IPS-18c (cell line): ENCODE measurements around the gene ZNF837.
"Not testable (repeated sequence)": the region's sequence is repeated elsewhere in the genome, so short reads cannot be mapped to it uniquely, and the experiment has no call there.

Source experiments
- H3K4me3 ChIP-seq: 2 replicates; pipeline ENCODE4 v1.7.0; 2013; ENCODE audit warnings: low read depth, mild to moderate bottlenecking, low read length, moderate library complexity; ENCODE audit not compliant: insufficient read depth
- H3K9me3 ChIP-seq: one replicate; pipeline ENCODE4 v1.6.1; 2013; ENCODE audit warnings: mild to moderate bottlenecking, low read length, moderate library complexity; ENCODE audit not compliant: control insufficient read depth, insufficient read depth

Gene ZNF837

DNA sequence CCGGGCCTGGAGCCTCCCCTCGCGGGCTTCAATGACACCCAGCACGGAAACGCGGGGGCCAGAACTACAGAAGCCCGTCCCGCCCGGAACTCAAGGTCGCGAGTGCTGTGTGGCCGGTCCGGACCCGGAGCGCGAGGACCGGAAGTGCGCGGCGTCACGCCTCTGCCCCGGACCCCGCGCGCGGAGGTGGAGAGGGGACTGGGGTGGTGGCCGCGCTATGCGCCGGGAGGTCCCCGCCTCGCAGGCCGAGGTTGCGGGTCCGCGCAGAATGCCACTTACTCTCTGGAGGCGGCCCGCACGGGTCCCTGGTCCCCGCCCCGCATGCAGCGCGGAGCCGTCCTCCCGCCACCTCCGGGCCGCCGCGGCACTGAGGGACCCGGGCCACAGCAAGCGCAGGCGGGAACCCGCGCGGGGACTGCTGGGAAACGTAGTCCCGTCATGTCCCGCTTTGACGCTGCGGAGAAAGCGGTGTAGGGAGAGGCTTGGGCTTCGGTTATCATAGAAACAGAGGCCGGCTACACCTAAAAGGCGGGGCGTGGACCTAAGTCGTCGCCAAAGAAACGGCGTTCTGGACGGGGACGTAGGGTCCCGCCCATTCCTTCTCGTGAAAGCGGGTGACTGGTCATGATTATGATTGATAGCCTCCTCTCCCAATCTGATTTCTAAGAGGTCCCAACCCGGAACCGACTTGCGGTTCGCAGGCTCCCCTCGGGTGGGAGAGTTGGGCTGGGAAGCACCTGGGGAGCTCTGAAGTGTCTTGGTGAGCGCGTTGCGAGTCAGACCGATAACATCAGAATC is at the start of gene ZNF837:
Gene ZNF837 (minus strand): TSS at position 369 of the 798 bp plus-strand sequence. CDS start 11,698 bp downstream, outside the sequence.
- Histone ChIP-seq H3K4me3 (peak within 1 kb of the TSS; percentile 97), H3K9me3 (no peaks in the 10 kb centered on the region)

DNA sequence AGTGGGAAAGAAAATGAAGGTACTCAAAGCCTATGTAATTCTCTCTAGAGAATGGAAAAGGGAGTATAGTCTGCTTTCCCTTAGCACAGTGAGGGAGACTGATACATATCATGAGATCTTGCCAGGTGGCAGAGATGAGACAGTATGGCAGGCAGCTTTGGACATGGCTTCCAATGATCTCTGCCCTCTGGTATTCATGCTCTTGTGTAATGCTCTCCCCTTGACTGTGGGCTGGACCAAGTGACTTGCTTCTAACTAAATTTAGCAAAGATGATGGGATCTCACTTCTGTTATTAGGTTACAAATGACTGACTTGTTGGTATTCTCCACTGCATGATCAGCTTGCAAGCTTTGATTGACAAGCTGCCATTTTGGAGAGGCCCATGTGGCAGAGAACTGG is 48.9 kb upstream of the ZNF837 start:
- peaks cover 33% of the 10 kb centered on the region for H3K9me3 ChIP-seq
- no peak overlapping the region for H3K4me3 ChIP-seq

DNA sequence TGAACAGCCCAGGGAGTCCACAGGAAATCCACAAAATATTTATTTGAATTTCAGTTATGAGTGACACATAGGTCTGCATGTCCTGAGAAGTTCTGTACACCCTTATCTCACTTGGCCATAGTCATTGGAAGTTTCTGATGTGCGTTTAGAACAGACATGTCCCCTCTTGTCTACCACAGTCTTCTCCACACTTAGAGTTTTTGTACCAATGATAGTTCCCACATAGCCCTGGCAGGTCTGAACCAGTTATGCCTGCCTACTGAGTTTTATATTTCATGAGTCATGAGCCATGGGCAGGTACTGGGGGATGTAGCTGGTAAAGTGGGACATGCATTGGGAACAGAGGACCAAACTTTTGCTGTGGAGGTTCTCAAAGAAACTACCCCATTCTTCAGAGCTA is 47.8 kb upstream of the ZNF837 start:
- no peak overlapping the region for H3K4me3 ChIP-seq
- peaks cover 22% of the 10 kb centered on the region for H3K9me3 ChIP-seq

DNA sequence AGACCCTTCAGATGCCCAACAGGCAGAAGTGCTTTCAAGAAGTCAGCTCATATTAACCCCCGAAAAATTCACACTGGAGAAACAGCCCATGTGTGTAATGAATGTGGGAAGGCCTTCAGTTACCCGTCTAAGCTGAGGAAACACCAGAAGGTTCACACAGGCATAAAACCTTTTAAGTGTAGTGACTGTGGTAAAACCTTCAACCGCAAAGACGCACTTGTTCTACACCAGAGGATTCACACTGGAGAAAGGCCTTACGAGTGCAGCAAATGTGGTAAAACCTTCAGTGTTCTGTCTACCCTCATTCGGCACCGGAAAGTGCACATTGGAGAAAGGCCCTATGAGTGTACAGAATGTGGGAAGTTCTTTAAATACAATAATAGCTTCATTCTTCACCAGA is 36.2 kb upstream of the ZNF837 start:
- no peaks in the 10 kb centered on the region for H3K9me3 ChIP-seq
- H3K4me3 ChIP-seq: no peak overlapping the region

DNA sequence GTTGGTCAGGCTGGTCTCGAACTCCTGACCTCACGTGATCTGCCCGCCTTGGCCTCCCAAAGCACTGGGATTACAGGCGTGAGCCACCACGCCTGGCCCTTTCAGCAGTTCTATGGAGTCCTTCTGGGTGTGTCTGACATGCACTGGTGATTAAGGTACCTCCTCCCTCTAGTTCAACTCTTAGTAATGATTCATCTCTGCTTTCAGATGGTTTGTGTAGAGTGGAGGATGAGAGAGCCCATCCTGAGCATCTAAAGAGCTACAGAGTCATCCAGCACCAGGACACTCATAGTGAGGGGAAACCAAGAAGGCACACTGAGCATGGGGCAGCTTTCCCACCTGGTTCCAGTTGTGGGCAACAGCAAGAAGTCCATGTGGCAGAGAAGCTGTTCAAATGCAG is 35.8 kb upstream of the ZNF837 start:
- no peaks in the 10 kb centered on the region for H3K9me3 ChIP-seq
- no peak overlapping the region for H3K4me3 ChIP-seq

DNA sequence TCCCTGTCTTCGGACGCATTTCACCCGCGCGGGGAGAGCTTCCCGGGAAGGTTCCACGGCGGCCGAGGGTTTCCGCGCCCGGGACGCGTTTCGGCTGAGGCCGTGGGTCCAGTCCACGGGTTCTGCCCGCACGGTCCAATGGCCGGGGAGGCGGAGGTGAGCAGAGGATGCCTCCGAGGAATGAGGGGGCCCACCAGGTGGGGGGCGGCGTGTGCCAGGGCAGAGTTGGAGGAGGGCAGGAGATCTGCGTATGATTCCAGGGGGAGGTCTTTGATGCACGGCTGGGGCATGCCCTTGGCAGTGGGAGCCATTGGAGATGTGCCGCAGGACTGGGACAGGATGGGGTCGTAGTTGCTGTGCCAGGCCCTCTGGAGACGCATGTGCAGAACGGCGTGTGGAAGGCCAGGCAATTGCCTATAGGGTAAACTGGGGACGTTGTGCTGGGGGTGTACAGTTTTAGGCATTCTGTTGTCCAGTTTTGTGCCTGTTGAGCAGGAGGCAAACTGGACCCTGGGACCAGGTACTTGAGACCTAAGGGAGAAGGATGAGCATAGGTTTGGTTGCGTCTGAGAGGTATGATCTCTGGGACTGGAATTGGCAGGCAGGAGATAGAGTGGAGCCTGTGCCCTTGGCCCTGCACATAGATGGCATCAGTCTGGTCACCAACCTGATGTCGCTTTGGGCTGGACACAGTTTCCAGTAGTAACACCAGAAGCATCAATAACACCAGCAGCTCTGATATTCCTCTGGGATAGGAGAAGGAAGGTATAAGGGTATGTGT is 28.4 kb upstream of the ZNF837 start:
- no peaks in the 10 kb centered on the region for H3K9me3 ChIP-seq
- H3K4me3 ChIP-seq: peak overlapping the region; percentile 88

DNA sequence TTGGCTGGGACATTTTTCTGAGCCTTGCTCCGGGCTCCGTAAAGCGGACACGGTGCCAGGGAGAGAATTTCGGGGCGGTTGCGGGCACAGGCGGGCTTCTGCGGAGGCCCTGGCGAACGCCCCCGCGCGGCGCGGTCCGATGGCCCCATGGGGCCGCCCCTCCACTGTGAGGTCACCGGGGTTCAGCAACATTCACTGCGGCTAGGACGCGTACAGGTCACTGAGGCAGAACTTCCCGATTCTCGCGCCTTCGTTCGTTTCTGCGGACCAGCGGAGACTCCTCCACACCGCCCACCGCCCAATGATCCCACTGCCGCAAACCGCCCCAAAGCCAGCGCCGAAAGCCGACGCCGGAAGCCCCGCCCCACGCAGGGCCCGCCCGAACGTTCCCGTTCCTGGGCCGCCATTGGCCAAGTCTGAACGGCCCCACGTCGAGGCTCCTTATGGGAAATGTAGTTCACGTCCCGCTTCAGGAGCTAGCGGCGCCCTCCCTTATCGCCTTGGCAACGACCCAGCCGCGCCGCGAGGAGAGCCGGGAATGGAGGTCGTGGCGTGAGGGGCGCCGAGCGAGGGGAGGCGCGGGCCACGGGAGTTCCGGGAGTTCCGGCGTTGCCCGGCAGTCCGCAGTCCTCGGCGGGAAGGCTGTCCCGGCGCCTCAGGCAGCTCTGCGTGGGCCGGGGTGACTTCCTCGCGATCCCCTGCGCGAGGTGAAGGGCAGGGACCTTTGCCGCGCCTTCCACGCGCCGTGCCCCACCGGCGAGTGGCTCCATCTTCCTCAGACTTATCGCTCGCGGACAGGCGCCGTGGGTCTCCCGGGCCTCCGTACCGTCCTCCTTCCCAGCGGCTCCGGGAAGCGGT is 27.6 kb upstream of the ZNF837 start, which contains the start of gene ZNF584:
Gene ZNF584 (plus strand): TSS at position 498 of the 858 bp plus-strand sequence. CDS start 499 bp downstream, outside the sequence.
- peak within 1 kb of the TSS; percentile 88 for H3K4me3 ChIP-seq
- no peaks in the 10 kb centered on the region for H3K9me3 ChIP-seq

DNA sequence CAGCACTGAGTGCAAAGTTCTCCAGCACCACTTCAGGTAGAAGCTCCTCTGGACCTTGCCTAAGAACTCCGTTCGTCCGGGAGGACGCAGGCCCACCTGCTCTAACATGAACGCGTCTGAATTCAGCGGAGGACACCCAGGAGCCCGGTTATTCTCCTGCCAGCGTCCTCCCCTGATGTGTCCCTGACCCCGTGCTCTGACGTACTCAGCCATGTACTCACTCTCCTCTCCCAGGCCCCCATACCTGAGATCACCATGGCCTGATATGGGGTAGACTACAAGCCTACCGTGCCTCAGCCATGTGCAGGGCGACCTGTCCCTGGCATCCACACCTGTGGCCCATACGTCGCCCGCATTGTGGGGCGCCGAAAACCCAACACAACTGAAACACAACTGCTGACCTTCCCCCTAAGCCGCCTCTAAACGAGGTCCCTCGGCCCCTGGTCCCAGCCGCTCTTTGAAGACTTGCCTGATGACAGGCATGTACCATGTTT is 26.9 kb upstream of the ZNF837 start:
- H3K9me3 ChIP-seq: no peaks in the 10 kb centered on the region
- peak overlapping the region; percentile 88 for H3K4me3 ChIP-seq

DNA sequence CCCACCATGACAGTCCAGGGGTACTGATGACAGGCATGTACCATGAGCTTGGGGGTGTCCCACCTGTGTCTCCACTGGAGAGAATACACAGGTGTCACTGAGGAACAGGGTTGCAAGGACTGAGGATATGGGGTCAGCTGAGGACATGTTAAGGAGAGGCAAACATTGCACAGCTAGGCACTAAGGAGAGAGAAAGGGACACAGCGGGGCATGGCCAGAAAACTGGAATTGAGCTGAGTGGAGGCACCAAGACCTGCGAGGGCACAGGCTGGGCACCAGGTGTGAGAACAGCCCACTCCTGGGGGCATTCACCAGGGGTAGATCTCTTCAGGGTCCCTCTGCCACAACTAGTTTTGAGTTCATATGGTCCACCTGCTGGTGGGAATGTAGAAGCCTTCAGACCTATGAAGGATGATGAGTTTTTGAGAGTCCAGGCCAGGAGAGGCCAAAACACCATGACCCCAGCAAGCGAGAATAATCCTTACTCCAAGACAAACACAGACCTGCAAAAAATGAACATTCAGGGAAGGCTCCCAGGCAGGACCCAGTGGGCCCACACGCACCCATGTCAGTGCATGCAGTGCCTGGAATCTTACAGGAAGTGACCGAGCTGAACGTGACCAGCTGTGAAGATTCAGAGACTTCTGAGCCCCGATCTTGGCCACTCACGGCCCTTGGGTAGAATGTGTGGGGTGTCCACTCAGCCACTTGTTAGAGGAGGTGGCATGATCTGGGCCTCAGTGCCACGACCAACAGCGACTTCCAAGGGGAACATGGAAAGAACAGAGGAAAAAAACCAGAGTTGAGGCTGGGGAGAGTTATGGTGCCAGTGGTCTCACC is 26.2 kb upstream of the ZNF837 start:
- H3K4me3 ChIP-seq: peak overlapping the region; percentile 88; the same call in 1 of the 2 replicates

DNA sequence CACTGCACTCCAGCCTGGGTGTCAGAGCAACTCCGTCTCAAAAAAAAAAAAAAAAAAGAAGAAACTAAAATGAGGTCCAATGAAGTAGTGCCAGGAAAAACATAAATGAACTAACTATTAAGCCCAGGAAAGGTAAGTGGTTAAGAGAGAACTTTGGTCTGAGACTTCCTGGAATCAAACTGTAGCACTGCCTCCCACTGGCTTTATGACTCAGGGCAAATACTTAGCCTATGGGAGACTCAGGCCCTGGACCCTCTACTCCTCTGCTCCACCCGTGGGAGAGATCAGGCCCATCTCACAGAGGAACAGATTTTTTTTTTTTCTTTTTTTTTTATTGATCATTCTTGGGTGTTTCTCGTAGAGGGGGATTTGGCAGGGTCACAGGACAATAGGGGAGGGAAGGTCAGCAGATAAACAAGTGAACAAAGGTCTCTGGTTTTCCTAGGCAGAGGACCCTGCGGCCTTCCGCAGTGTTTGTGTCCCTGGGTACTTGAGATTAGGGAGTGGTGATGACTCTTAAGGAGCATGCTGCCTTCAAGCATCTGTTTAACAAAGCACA is 23.2 kb upstream of the ZNF837 start:
- not testable (repeated sequence) for H3K4me3 ChIP-seq, H3K9me3 ChIP-seq

More for the DNA sequence above, 26.2 kb upstream of the ZNF837 start:
- no peaks in the 10 kb centered on the region for H3K9me3 ChIP-seq

DNA sequence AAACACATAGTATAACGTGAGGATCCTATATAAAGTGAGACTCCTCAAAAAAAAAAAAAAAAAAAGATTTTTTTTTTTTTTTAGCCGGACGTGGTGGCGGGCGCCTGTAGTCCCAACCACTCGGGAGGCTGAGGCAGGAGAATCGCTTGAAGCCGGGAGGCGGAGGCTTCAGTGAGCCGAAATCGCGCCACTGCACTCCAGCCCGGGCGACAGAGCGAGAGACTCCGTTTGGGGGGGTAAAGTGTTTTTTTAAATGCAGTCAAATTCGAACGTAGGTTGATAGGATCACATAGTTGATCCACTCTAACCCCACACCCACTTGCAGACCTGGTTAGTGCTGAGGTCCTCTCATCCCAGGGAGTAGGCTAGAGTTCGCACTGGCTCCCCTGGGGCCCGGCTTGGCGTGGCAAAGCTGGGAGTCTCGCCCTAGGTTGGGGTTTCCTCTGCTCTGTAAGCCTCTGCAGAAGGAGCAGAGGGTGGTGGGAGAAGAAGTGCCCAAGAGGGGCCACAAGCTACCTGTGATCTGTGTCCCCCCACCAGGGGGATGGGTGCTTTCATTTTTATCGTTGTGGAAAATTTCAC is 21.1 kb upstream of the ZNF837 start:
- H3K4me3 ChIP-seq: peak overlapping the region; percentile 73

DNA sequence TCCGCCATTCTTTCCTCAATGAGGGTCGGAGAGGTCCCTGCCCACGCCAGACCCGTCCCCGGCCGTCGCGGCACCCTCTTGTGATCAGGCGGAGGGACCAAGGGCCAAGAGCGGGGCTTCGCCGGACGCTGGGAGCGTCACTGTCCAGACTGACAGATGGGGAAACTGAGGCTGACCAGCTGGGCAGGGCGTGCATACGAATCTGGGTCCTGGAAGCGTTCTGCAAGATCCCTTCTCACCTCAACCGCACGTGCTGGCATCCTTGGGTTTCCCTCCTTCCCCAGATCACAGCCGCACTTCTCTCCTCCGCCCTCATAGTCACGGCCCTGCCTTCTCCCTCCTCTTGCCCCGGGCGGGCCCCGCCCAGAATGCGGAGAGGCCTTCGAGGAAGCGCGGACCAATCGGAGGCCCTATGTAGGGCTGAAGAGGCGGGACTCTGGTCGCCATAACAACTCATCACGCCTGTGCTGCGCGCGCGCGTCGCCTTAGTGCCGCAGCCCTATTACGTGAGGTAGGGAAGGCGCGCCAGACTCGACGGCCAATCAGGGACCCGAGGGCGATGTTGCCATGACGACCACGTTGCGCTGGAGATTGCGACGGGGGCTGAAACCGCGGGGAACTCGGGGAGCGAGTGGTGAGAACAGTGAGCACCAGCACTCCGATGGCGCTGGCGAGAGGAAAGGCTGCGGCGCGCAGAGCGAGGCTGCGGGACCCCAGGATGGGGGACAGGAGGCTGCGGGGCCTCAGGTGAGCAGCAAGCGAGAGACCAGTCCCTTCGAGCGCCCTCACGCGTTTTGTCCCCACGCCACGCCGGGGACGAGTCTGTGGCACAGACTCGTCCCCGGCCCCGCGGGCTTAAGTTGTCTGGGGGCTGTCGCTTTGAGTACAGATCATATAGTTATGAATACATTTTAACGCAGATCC is 20.3 kb upstream of the ZNF837 start:
- no peaks in the 10 kb centered on the region for H3K9me3 ChIP-seq
- peak overlapping the region; percentile 73 for H3K4me3 ChIP-seq

More for the DNA sequence above, 21.1 kb upstream of the ZNF837 start:
- no peaks in the 10 kb centered on the region for H3K9me3 ChIP-seq

DNA sequence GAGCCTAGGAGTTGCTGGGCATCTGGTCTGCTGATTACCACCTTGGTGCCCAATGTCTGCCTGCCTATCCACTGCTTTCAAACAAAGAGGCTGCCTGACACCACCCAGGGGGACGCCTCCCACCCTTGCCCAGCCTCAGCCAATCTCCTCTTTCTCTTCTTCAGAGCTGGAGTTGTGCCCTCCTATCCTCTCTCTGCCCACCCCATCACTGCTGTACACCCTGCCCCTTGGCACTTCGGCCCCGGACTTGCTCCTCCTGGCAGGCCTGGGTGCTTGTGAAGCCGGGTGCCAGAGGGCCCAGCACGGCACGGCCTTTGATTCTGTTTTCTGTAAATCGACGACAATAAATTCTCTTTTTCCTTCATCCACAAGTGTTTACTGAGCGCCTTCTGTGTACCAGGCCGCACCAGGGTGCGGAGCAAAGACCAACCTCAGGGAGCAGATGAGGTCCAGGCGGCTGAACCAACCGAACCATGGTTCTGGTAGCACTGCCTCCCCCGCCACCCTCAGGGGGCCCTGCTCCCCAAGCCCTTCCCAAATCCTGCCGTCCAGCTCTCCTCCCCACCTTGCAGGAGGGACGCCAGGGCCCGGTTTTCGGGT is 19.6 kb upstream of the ZNF837 start:
- H3K9me3 ChIP-seq: no peaks in the 10 kb centered on the region
- peak overlapping the region; percentile 42 for H3K4me3 ChIP-seq

DNA sequence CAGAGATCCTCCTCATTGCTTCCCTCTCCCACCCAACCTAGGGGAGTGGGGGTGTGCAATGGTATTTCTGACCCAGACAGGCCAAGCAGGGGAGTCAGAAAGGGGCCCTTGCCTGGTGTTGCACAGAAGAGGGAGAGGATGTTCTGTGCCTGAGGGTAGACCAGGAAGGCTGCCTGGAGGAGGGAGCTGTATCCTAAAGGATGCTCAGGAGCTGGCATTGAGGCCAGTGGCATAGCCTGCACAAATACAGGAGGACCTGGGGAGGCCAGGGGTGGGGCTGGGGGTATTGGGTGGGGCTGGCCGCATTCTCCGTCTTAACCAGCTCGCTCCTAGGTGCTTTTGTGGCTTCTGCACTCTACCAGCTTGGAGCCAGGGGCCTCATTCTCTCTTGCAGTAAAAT is 19.1 kb upstream of the ZNF837 start:
- no peak overlapping the region for H3K4me3 ChIP-seq
- H3K9me3 ChIP-seq: no peaks in the 10 kb centered on the region
